DND-41 (cell line): Measurements from ENCODE around the gene GTF2H2C.

Experiments
- EZH2 ChIP-seq: IDR thresholded peaks from 3 replicates; pipeline ENCODE4 v1.6.1; 2012; ENCODE audit warnings: borderline replicate concordance, low read depth, mild to moderate bottlenecking, moderate library complexity, low read length, inconsistent platforms; ENCODE audit not compliant: severe bottlenecking
- TF ChIP-seq, protein P1 (sequence below): IDR thresholded peaks from 2 replicates; pipeline ENCODE4 v1.5.1; 2012; ENCODE audit warnings: borderline replicate concordance, low read length, moderate library complexity, mild to moderate bottlenecking; ENCODE audit not compliant: poor library complexity, severe bottlenecking; ENCODE audit errors: extremely low read depth

DNA sequence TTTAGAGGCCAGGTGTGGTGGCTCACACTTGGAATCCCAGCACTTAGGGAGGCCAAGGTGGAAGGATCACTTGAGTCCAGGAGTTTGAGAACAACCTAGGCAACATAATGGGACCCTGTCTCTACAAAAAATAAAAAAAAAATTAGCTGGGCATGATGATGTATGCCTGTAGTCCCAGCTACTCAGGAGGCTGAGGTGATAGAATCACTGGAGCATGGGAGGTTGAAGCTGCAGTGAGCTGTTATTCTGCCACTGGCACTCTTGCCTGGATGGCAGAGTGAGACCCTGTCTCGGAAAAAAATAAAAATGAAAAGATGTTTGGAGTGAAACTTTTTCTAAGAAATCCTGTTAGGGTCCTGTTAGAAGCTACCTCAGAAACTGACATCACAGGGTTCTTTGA lies 43.2 kb upstream of the GTF2H2C start:
- no peak for TF ChIP-seq EZH2
- TF ChIP-seq, protein P1, sequence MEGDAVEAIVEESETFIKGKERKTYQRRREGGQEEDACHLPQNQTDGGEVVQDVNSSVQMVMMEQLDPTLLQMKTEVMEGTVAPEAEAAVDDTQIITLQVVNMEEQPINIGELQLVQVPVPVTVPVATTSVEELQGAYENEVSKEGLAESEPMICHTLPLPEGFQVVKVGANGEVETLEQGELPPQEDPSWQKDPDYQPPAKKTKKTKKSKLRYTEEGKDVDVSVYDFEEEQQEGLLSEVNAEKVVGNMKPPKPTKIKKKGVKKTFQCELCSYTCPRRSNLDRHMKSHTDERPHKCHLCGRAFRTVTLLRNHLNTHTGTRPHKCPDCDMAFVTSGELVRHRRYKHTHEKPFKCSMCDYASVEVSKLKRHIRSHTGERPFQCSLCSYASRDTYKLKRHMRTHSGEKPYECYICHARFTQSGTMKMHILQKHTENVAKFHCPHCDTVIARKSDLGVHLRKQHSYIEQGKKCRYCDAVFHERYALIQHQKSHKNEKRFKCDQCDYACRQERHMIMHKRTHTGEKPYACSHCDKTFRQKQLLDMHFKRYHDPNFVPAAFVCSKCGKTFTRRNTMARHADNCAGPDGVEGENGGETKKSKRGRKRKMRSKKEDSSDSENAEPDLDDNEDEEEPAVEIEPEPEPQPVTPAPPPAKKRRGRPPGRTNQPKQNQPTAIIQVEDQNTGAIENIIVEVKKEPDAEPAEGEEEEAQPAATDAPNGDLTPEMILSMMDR, result no peak
